HCT116 (cell line): Measurements from ENCODE around the gene POLR3GL. TPM values are rescaled to one million over a fixed set of nuclear protein-coding genes. Genes with fewer than 3 reads are reported as not detected.
A peak's percentile ranks its signal among the peaks of the same experiment; 100 is the strongest.

Source experiments
- ATAC-seq: fragments of 200-7000 bp; cut with Tn5 transposase; 2 replicates; pipeline ENCODE4 v1.9.1; 2020; ENCODE audit warnings: mild to moderate bottlenecking, moderate library complexity
- BruUV-seq: library from RNA; stranded (reverse); fragments of 400-500 nt; replicated peaks from 2 replicates; lab custom pipeline; 2021; lab: Mats Ljungman, UMichigan
- CTCF ChIA-PET: fragments of 300-600 bp; sonication (Branson Sonifier 250); formaldehyde crosslinking; loops from one replicate; lab custom pipeline; 2021; ENCODE audit warnings: antibody characterized with exemption; lab: Charles Lee
- POLR2A ChIA-PET: fragments of 300-600, 350-600 bp; sonication (Branson Sonifier 250); formaldehyde crosslinking; loops from one replicate; lab custom pipeline; 2021; ENCODE audit warnings: antibody characterized with exemption; lab: Charles Lee
- RAD21 ChIA-PET, 2 experiments: fragments of 300-600 bp; sonication (Branson Sonifier 250); formaldehyde crosslinking; loops; one replicate each; lab custom pipeline; 2023; ENCODE audit warnings: low total read pairs in 2 of 2; ENCODE audit not compliant: uncharacterized antibody in 2 of 2, unreplicated experiment in 2 of 2, low non-redundant PET in 1 of 2; lab: Charles Lee
- DNase-seq: peaks from one replicate; pipeline ENCODE4 v3.0.0-alpha.2; 2010; ENCODE audit warnings: low read depth, low spot score
- H2AFZ ChIP-seq: fragments of 200-600 bp; shearing (Covaris generic), sonication (generic); 2 replicates; pipeline ENCODE4 v1.6.1; 2017; ENCODE audit warnings: low read depth, mixed run types, mixed read lengths, antibody characterized with exemption, low read length; ENCODE audit not compliant: poor library complexity, severe bottlenecking
- H3K27ac ChIP-seq: 2 replicates; pipeline ENCODE4 v1.5.1; 2012; ENCODE audit warnings: low read depth, low read length
- H3K27me3 ChIP-seq: fragments of 200-600 bp; sonication (generic); 2 replicates; pipeline ENCODE4 v1.6.1; 2016; ENCODE audit warnings: mixed run types, low read length, mixed read lengths; ENCODE audit not compliant: insufficient read depth
- H3K36me3 ChIP-seq, 2 experiments: fragments of 200-500 bp in 1 of 2; fragments of 200-600 bp in 1 of 2; sonication (Bioruptor generic) in 1 of 2; sonication (generic) in 1 of 2; 2 replicates each; pipeline versions ENCODE4 v1.5.1 to v1.6.1; 2014 to 2016; ENCODE audit warnings: low read length in 2 of 2, inconsistent platforms in 1 of 2, mixed read lengths in 1 of 2, mixed run types in 1 of 2; ENCODE audit not compliant: insufficient read depth in 2 of 2, control insufficient read depth in 1 of 2
- H3K4me1 ChIP-seq, 2 experiments: fragments of 200-600 bp in 1 of 2; sonication (generic) in 1 of 2; 2 replicates each; pipeline versions ENCODE4 v1.5.1 to v1.6.1; 2012 to 2017; ENCODE audit warnings: low read length in 2 of 2, inconsistent platforms in 1 of 2, mild to moderate bottlenecking in 1 of 2, mixed read lengths in 1 of 2, mixed run types in 1 of 2, moderate library complexity in 1 of 2; ENCODE audit not compliant: insufficient read depth in 2 of 2, control insufficient read depth in 1 of 2
- H3K4me2 ChIP-seq: fragments of 200-600 bp; sonication (generic); 2 replicates; pipeline ENCODE4 v1.6.1; 2017; ENCODE audit warnings: mixed run types, low read length, mixed read lengths
- H3K4me3 ChIP-seq, 2 experiments: fragments of 200-600 bp in 1 of 2; sonication (generic) in 1 of 2; replicated peaks in 1 of 2; 2 replicates each; pipeline ENCODE4 v1.5.1; 2011 to 2016; ENCODE audit warnings: low read length in 2 of 2, control low read depth in 1 of 2, low read depth in 1 of 2, mild to moderate bottlenecking in 1 of 2, mixed read lengths in 1 of 2, mixed run types in 1 of 2
- H3K79me2 ChIP-seq: fragments of 200-600 bp; sonication (generic); 2 replicates; pipeline ENCODE4 v1.6.1; 2017; ENCODE audit warnings: mild to moderate bottlenecking, mixed run types, low read length, moderate library complexity, mixed read lengths; ENCODE audit not compliant: insufficient read depth
- H3K9ac ChIP-seq: fragments of 200-600 bp; sonication (generic); 2 replicates; pipeline ENCODE4 v1.6.1; 2016; ENCODE audit warnings: low read length, mixed read lengths
- H3K9me2 ChIP-seq: fragments of 200-600 bp; sonication (generic), shearing (Covaris generic); 2 replicates; pipeline ENCODE4 v1.6.1; 2017; ENCODE audit warnings: mixed run types, mild to moderate bottlenecking, moderate library complexity; ENCODE audit not compliant: insufficient read depth
- H3K9me3 ChIP-seq, 2 experiments: fragments of 200-500 bp in 1 of 2; fragments of 200-600 bp in 1 of 2; sonication (Bioruptor generic) in 1 of 2; sonication (generic) in 1 of 2; 2 replicates each; pipeline ENCODE4 v1.6.1; 2014 to 2017; ENCODE audit warnings: low read length in 2 of 2, mixed read lengths in 2 of 2, inconsistent platforms in 1 of 2, low read depth in 1 of 2, mild to moderate bottlenecking in 1 of 2, mixed run types in 1 of 2, moderate library complexity in 1 of 2; ENCODE audit not compliant: control insufficient read depth in 1 of 2, insufficient read depth in 1 of 2
- H4K20me1 ChIP-seq: fragments of 200-600 bp; sonication (generic), shearing (Covaris generic); 2 replicates; pipeline ENCODE4 v1.6.1; 2017; ENCODE audit warnings: mixed run types, mild to moderate bottlenecking, moderate library complexity; ENCODE audit not compliant: insufficient read depth
- CBX3 ChIP-seq: IDR thresholded peaks from 2 replicates; pipeline ENCODE4 v1.6.1; 2012; ENCODE audit warnings: low read depth
- CEBPB ChIP-seq: IDR thresholded peaks from 2 replicates; pipeline ENCODE4 v1.6.1; 2012; ENCODE audit warnings: low read depth
- EGR1 ChIP-seq: IDR thresholded peaks from 2 replicates; pipeline ENCODE4 v1.6.1; 2012; ENCODE audit warnings: low read depth
- ELF1 ChIP-seq: IDR thresholded peaks from 2 replicates; pipeline ENCODE4 v1.6.1; 2012; ENCODE audit warnings: low read depth, borderline replicate concordance
- EZH2 ChIP-seq: fragments of 200-600 bp; sonication (generic); IDR thresholded peaks from 2 replicates; pipeline ENCODE4 v1.6.1; 2017; ENCODE audit warnings: antibody characterized with exemption, mixed run types
- EZH2phosphoT487 ChIP-seq: fragments of 200-600 bp; IDR thresholded peaks from 2 replicates; pipeline ENCODE4 v1.6.1; 2018; ENCODE audit warnings: antibody characterized with exemption, borderline replicate concordance
- FOSL1 ChIP-seq: IDR thresholded peaks from 2 replicates; pipeline ENCODE4 v1.6.1; 2012; ENCODE audit warnings: low read depth
- POLR2A ChIP-seq: IDR thresholded peaks from 2 replicates; pipeline ENCODE4 v1.7.0; 2011; ENCODE audit warnings: borderline replicate concordance; ENCODE audit not compliant: insufficient read depth, insufficient read length; ENCODE audit errors: extremely low read depth
- POLR2AphosphoS5 ChIP-seq: IDR thresholded peaks from 2 replicates; pipeline ENCODE4 v1.6.1; 2011; ENCODE audit warnings: mild to moderate bottlenecking, low read depth, low read length, moderate library complexity
- RAD21 ChIP-seq: IDR thresholded peaks from 2 replicates; pipeline ENCODE4 v1.6.1; 2012; ENCODE audit warnings: low read depth, mild to moderate bottlenecking
- SP1 ChIP-seq: IDR thresholded peaks from 2 replicates; pipeline ENCODE4 v1.6.1; 2012; ENCODE audit warnings: low read depth
- TCF7L2 ChIP-seq: IDR thresholded peaks from 2 replicates; pipeline ENCODE4 v1.7.0; 2011; ENCODE audit warnings: borderline replicate concordance, inconsistent platforms; ENCODE audit not compliant: insufficient read depth, insufficient read length; ENCODE audit errors: extremely low read depth
- ZFX ChIP-seq: fragments of 450-650 bp; IDR thresholded peaks from 2 replicates; pipeline ENCODE4 v1.6.1; 2017
- ZNF274 ChIP-seq: fragments of 200-500 bp; sonication (Bioruptor generic); IDR thresholded peaks from 2 replicates; pipeline ENCODE4 v1.6.1; 2014; ENCODE audit warnings: mild to moderate bottlenecking, low read depth, low read length, inconsistent platforms
- intact Hi-C: fragments of 100-400 bp; cut with micrococcal nuclease; formaldehyde crosslinking; loops from 2 replicates; pipeline ENCODE4 v1.10.0; 2022
- total RNA-seq: library from RNA; stranded (reverse); gene quantifications from one replicate; pipeline ENCODE4 v1.2.1, GENCODE V29; 2021; ENCODE audit not compliant: unreplicated experiment
- TF ChIP-seq, protein P1 (sequence below): IDR thresholded peaks from 2 replicates; pipeline ENCODE4 v1.6.1; 2012
- TF ChIP-seq, protein P2 (sequence below), 3 experiments: fragments of 200-600 bp in 1 of 3; sonication (generic) in 1 of 3; IDR thresholded peaks in 2 of 3; conservative IDR thresholded peaks in 1 of 3; 2 replicates each; pipeline ENCODE4 v1.5.1; 2012 to 2017; ENCODE audit warnings: low read depth in 2 of 3, low read length in 2 of 3, antibody characterized with exemption in 1 of 3, borderline replicate concordance in 1 of 3, control low read depth in 1 of 3, mild to moderate bottlenecking in 1 of 3, mixed read lengths in 1 of 3, mixed run types in 1 of 3, moderate library complexity in 1 of 3; ENCODE audit not compliant: insufficient read depth in 1 of 3
- TF ChIP-seq, protein P3 (sequence below): IDR thresholded peaks from 2 replicates; pipeline ENCODE4 v1.6.1; 2012; ENCODE audit warnings: low read depth

POLR3GL gene
- total RNA-seq, 1 experiment from 2014 or later = 17.9 TPM

DNA sequence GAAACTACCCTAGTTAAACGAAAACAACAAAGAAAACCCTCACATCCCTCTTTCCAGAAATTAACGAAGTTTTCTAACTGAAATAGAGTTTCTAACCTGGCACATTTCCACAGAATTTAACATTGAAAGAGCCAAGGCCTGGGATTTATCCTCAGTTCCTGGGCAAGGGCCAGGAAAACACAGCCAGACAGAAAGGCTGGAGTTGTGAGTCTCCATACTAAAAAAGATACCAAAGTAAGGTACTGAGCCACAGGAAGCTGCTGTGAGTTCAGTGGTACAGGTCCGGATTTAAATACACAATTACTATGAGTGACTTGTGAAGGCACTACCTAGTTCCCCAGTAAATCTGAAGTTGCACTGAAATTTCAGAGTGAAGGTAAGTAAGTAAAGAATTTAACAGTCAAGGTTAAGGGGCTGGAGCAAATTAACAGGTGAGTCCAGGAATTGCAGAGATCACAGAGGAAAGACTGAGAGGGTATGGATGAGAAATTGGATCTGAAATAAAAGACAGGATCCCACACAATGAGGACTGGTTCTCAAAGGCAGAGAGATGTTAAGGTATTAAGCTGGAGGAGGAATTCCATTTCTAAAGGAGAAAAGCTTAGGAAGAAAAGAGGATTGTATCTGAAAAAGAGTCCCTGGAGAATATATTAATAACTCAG, 7.6 kb upstream of the POLR3GL start:
- peak overlapping the region; percentile 93 for H3K4me2 ChIP-seq
- peaks cover 10 to 20% of the 10 kb centered on the region in 2 experiments for H3K4me1 ChIP-seq
- POLR2A ChIA-PET = interaction anchor here (0.6 to 2.0 kb wide), 4 partner anchors 23 to 95 kb away, joined by 4 to 16 read pairs (median 12); partner anchors contain the start of gene RBM8A
- H3K9me3 ChIP-seq = no peaks in the 10 kb centered on the region
- peak overlapping the region; percentile 63 for H3K9ac ChIP-seq
- ATAC-seq (peak; percentile 4), DNase-seq (no peak)
- peak overlapping the region; percentile 59 to 67 for H3K4me3 ChIP-seq
- H3K9me2 ChIP-seq = no peaks in the 10 kb centered on the region
- H3K27ac ChIP-seq = peak overlapping the region; percentile 63
- H3K27me3 ChIP-seq = no peaks in the 10 kb centered on the region
- CTCF ChIA-PET = no interaction called here
- BruUV-seq = TSS peak; percentile 66
- H3K36me3 ChIP-seq = no peaks in the 10 kb centered on the region
- intact Hi-C loops = loop anchor here (1.0 kb wide), 1 partner anchor 8 kb away; no protein-coding TSS in a partner anchor
- H3K79me2 ChIP-seq = no peaks in the 10 kb centered on the region
- RAD21 ChIA-PET = no interaction called here
- peak overlapping the region; percentile 77 for H2AFZ ChIP-seq
- TF ChIP-seq, protein P1, sequence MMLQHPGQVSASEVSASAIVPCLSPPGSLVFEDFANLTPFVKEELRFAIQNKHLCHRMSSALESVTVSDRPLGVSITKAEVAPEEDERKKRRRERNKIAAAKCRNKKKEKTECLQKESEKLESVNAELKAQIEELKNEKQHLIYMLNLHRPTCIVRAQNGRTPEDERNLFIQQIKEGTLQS = no peak
- TF ChIP-seq CEBPB (no peak), EZH2 (no peak), CBX3 (no peak), POLR2A (no peak), ELF1 (no peak), EGR1 (no peak), SP1 (no peak), ZFX (no peak), EZH2phosphoT487 (no peak), FOSL1 (no peak), ZNF274 (no peak), TCF7L2 (no peak), POLR2AphosphoS5 (no peak), RAD21 (no peak)
- TF ChIP-seq, protein P2, sequence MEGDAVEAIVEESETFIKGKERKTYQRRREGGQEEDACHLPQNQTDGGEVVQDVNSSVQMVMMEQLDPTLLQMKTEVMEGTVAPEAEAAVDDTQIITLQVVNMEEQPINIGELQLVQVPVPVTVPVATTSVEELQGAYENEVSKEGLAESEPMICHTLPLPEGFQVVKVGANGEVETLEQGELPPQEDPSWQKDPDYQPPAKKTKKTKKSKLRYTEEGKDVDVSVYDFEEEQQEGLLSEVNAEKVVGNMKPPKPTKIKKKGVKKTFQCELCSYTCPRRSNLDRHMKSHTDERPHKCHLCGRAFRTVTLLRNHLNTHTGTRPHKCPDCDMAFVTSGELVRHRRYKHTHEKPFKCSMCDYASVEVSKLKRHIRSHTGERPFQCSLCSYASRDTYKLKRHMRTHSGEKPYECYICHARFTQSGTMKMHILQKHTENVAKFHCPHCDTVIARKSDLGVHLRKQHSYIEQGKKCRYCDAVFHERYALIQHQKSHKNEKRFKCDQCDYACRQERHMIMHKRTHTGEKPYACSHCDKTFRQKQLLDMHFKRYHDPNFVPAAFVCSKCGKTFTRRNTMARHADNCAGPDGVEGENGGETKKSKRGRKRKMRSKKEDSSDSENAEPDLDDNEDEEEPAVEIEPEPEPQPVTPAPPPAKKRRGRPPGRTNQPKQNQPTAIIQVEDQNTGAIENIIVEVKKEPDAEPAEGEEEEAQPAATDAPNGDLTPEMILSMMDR (IDR thresholded peaks at IDR 0.05 in 2 of 3, conservative IDR thresholded peaks at IDR 0.05 in 1 of 3; ENCODE audit: borderline replicate concordance in 1 of 3, insufficient read depth in 1 of 3, low read depth in 2 of 3, low read length in 2 of 3) = no peak
- TF ChIP-seq, protein P3, sequence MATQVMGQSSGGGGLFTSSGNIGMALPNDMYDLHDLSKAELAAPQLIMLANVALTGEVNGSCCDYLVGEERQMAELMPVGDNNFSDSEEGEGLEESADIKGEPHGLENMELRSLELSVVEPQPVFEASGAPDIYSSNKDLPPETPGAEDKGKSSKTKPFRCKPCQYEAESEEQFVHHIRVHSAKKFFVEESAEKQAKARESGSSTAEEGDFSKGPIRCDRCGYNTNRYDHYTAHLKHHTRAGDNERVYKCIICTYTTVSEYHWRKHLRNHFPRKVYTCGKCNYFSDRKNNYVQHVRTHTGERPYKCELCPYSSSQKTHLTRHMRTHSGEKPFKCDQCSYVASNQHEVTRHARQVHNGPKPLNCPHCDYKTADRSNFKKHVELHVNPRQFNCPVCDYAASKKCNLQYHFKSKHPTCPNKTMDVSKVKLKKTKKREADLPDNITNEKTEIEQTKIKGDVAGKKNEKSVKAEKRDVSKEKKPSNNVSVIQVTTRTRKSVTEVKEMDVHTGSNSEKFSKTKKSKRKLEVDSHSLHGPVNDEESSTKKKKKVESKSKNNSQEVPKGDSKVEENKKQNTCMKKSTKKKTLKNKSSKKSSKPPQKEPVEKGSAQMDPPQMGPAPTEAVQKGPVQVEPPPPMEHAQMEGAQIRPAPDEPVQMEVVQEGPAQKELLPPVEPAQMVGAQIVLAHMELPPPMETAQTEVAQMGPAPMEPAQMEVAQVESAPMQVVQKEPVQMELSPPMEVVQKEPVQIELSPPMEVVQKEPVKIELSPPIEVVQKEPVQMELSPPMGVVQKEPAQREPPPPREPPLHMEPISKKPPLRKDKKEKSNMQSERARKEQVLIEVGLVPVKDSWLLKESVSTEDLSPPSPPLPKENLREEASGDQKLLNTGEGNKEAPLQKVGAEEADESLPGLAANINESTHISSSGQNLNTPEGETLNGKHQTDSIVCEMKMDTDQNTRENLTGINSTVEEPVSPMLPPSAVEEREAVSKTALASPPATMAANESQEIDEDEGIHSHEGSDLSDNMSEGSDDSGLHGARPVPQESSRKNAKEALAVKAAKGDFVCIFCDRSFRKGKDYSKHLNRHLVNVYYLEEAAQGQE = no peak
- TF ChIP-seq, all 23 proteins: peak for 0
- no peaks in the 10 kb centered on the region for H4K20me1 ChIP-seq
